Esophagus muscularis mucosa (tissue), 3 donors: ENCODE measurements around the gene SIX3.

ENCODE experiments used
- CTCF ChIP-seq, 3 experiments: fragments of 200-600 bp in 2 of 3; fragments of 450-650 bp in 1 of 3; sonication (generic) in 2 of 3; IDR thresholded peaks; one replicate each; pipeline ENCODE4 v1.5.1; 2017 to 2019; ENCODE audit warnings: antibody characterized with exemption in 3 of 3, mild to moderate bottlenecking in 2 of 3, moderate library complexity in 1 of 3
- POLR2A ChIP-seq: fragments of 450-650 bp; IDR thresholded peaks from one replicate; pipeline ENCODE4 v1.6.1; 2017; ENCODE audit warnings: antibody characterized with exemption, moderate library complexity, mild to moderate bottlenecking, low read depth

- TF ChIP-seq POLR2A (no peak), CTCF (IDR thresholded peaks at IDR 0.05) (no peak)
Observed at GRCh38 chr2:44906972-44907371, 34.5 kb upstream of the SIX3 start.
